Activated T-cell treated with anti-CD3 and anti-CD28 coated beads, Interleukin-2, amount 50 U/mL, for 24 hours (primary cell): Measurements from ENCODE around the gene TBC1D14.
"Not testable (repeated sequence)": the region's sequence is repeated elsewhere in the genome, so short reads cannot be mapped to it uniquely, and the experiment has no call there.

Source experiments
- DNase-seq: peaks from one replicate; pipeline ENCODE4 v3.0.0-alpha.2; 2020
- H3K27ac Mint-ChIP-seq: 2 replicates; pipeline ENCODE4 v1.8.0; 2020; ENCODE audit warnings: mild to moderate bottlenecking, mixed read lengths
- H3K27me3 Mint-ChIP-seq: 2 replicates; pipeline ENCODE4 v1.8.0; 2020; ENCODE audit warnings: mixed read lengths
- H3K36me3 Mint-ChIP-seq: 2 replicates; pipeline ENCODE4 v1.8.0; 2020; ENCODE audit warnings: low read depth, mixed read lengths
- H3K4me1 Mint-ChIP-seq: 2 replicates; pipeline ENCODE4 v1.8.0; 2020; ENCODE audit warnings: low read depth, mixed read lengths
- H3K4me3 Mint-ChIP-seq: 2 replicates; pipeline ENCODE4 v1.8.0; 2020; ENCODE audit warnings: mild to moderate bottlenecking, moderate library complexity, mixed read lengths
- H3K9me3 Mint-ChIP-seq: 2 replicates; pipeline ENCODE4 v1.8.0; 2020; ENCODE audit warnings: mixed read lengths

The TBC1D14 gene

DNA sequence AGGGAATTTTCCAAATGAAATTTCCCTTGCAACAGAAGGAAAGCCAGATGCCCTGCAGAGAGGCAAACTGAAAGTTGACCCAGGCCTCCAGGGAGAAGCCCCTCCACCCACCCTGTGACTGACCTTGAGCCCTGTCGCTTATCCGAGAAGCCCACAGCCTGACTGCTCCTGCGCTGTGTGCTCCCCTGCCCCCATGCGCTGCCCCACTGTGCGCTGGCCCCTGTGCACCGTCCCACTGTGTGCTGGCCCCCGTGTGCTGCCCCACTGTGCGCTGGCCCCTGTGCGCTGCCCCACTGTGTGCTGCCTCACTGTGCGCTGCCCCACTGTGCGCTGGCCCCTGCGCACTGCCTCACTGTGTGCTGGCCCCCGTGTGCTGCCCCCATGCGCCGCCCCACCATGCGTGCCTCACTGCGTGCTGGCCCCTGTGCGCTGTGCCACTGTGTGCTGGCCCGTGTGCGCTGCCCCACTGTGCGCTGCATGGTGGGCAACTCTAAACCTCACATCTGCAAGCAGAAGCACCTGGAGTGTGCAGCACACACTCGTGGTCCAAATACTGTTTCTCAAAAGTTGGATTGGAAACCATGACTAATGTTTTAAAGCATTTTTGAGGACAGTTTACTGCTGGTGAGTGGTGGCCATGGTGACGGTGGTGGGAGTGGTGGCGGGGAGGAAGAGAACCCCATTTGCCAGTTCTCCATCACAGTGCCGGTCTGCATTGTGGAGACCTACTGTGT is 166.5 kb downstream of the TBC1D14 start:
- Mint-ChIP-seq H3K9me3 (no peaks in the 10 kb centered on the region), H3K27ac (no peak overlapping the region), H3K27me3 (peaks cover 4% of the 10 kb centered on the region), H3K36me3 (no peaks in the 10 kb centered on the region), H3K4me3 (no peak overlapping the region), H3K4me1 (no peaks in the 10 kb centered on the region)
- DNase-seq, result no peak

DNA sequence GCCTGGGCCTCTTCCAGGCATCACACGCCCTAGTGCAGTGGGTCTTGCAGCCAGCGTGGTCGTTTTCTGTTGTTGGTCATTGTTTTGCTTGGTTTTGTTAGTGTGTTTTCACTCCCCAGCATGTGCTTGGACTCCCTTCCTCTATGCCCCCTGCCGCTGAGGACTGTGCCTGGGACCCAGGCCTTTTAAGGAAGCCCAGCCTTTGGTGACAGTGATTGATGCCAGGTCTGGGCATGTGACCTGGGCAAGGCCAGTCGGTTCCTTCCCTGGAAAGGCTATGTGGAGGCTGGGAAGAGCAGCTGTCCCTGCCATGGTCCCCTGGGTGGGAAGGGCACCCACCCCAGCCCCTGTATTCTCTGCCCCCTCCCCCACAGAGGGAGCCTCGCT is 167.1 kb downstream of the TBC1D14 start:
- Mint-ChIP-seq H3K36me3 (no peaks in the 10 kb centered on the region), H3K27ac (no peak overlapping the region), H3K4me1 (no peaks in the 10 kb centered on the region), H3K4me3 (no peak overlapping the region), H3K9me3 (no peaks in the 10 kb centered on the region), H3K27me3 (peaks cover 6% of the 10 kb centered on the region)
- no peak for DNase-seq

DNA sequence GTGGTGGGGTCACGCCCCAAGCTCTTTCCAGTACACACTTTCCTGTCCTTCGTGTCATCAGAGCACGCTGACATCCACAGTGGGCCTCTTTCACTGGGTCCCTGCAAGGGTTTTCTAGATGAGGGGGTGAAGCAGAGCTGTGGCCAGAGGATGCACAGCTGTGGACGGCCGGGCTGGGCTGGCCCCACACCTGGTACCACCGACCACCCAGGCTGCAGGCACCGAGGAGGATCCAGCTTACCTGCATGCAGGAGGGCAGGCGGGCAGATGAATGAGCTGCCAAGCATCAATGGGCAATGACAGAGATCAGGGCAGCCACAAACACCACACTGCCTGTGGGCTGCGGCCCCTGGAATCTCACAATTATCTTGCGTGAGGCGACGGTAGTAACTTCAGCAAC is 167.7 kb downstream of the TBC1D14 start:
- no peak for DNase-seq
- Mint-ChIP-seq H3K27me3 (peaks cover 12% of the 10 kb centered on the region), H3K36me3 (no peaks in the 10 kb centered on the region), H3K4me3 (no peak overlapping the region), H3K4me1 (no peaks in the 10 kb centered on the region), H3K9me3 (no peaks in the 10 kb centered on the region), H3K27ac (no peak overlapping the region)

DNA sequence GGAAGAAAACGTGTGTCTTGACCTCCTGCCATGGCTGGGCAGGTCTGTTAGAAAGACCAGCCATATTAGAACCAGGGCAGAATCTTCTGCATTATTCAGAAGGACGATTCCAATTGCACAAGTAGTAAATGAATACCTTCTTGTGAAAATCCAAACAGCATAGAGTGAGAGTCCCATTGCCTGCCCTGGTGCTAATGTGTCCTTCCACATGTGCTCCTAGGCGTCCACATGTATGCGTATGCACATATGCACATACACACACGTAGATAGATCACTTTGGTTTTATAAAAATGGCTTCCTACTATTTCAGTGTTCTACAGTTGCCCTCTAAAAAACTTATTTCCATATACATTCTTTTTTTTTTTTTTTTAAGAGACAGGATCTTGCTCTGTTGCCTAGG is 168.4 kb downstream of the TBC1D14 start:
- Mint-ChIP-seq H3K9me3 (no peaks in the 10 kb centered on the region), H3K27ac (no peak overlapping the region), H3K4me1 (no peaks in the 10 kb centered on the region), H3K4me3 (no peak overlapping the region), H3K27me3 (peaks cover 16% of the 10 kb centered on the region), H3K36me3 (no peaks in the 10 kb centered on the region)
- DNase-seq, result no peak

DNA sequence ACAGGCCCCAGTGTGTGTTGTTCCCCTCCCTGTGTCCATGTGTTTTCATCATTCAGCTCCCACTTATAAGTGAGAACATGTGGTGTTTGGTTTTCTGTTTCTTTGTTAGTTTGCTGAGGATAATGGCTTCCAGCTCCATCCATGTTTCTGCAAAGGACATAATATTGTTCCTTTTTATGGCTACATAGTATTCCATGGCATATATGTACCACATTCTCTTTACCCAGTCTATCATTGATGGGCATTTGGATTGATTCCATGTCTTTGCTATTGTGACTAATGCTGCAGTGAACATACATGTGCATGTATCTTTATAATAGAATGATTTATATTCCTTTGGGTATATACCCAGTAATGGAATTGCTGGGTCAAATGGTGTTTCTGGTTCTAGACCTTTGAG is 169.9 kb downstream of the TBC1D14 start:
- DNase-seq, H3K4me3 Mint-ChIP-seq, H3K4me1 Mint-ChIP-seq, H3K27ac Mint-ChIP-seq, H3K36me3 Mint-ChIP-seq, H3K9me3 Mint-ChIP-seq: not testable (repeated sequence)
- H3K27me3 Mint-ChIP-seq, result peaks cover 29% of the 10 kb centered on the region

DNA sequence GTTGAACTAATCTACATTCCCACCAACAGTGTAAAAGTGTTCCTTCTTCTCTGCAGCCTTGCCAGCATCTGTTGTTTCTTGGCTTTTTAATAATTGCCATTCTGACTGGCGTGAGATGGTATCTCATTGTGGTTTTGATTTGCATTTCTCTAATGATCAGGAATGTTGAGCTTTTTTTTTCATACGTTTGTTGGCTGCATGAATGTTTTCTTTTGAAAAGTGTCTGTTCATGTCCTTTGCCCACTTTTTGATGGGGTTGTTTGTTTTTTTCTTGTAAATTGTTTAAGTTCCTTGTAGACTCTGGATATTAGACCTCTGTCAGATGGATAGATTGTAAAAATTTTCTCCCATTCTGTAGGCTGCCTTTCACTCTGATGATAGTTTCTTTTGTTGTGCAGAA is 170.3 kb downstream of the TBC1D14 start:
- DNase-seq, H3K36me3 Mint-ChIP-seq, H3K9me3 Mint-ChIP-seq, H3K4me3 Mint-ChIP-seq, H3K27ac Mint-ChIP-seq, H3K4me1 Mint-ChIP-seq: not testable (repeated sequence)
- peaks cover 33% of the 10 kb centered on the region for H3K27me3 Mint-ChIP-seq
